Astrocyte of the spinal cord (primary cell): Measurements from ENCODE around the gene TCP10L.
"Not testable (repeated sequence)": the region's sequence is repeated elsewhere in the genome, so short reads cannot be mapped to it uniquely, and the experiment has no call there.

Source experiments
- DNase-seq: peaks from one replicate; pipeline ENCODE4 v3.0.0; 2011; ENCODE audit warnings: low read depth, low spot score
- H3K4me3 ChIP-seq: 2 replicates; pipeline ENCODE4 v1.5.1; 2011; ENCODE audit warnings: low read depth, mild to moderate bottlenecking, low read length, moderate library complexity
- in situ Hi-C: cut with HindIII; loops from 2 replicates; pipeline ENCODE4 v1.10.0; 2017; ENCODE audit warnings: low sequenced_read_pairs
- TF ChIP-seq, protein P1 (sequence below): IDR thresholded peaks from 2 replicates; pipeline ENCODE4 v1.5.1; 2012; ENCODE audit warnings: low read depth, mild to moderate bottlenecking, low read length, inconsistent platforms

The TCP10L gene

DNA sequence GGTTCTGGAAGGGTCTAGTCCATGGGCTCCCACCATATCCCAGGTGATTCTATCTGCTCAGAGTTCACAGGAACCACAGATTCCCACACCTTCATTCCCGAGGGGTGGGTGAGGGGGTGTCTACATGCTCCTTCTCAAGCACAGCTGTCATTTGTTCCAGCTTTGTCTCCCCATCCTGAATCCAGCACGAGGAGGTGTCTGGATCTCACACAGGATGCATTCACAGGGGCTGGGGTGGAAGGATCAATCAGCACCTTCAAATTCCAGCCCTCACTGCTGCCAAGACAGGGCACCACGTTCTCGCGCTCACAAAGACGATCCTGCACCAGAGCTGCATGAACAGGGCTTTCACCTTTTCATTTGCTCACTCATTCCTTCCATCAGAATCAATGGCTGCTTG is 52.7 kb downstream of the TCP10L start:
- no peak for DNase-seq
- no peak overlapping the region for H3K4me3 ChIP-seq
- in situ Hi-C loops, result no loop called here
- TF ChIP-seq, protein P1, sequence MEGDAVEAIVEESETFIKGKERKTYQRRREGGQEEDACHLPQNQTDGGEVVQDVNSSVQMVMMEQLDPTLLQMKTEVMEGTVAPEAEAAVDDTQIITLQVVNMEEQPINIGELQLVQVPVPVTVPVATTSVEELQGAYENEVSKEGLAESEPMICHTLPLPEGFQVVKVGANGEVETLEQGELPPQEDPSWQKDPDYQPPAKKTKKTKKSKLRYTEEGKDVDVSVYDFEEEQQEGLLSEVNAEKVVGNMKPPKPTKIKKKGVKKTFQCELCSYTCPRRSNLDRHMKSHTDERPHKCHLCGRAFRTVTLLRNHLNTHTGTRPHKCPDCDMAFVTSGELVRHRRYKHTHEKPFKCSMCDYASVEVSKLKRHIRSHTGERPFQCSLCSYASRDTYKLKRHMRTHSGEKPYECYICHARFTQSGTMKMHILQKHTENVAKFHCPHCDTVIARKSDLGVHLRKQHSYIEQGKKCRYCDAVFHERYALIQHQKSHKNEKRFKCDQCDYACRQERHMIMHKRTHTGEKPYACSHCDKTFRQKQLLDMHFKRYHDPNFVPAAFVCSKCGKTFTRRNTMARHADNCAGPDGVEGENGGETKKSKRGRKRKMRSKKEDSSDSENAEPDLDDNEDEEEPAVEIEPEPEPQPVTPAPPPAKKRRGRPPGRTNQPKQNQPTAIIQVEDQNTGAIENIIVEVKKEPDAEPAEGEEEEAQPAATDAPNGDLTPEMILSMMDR, result no peak

DNA sequence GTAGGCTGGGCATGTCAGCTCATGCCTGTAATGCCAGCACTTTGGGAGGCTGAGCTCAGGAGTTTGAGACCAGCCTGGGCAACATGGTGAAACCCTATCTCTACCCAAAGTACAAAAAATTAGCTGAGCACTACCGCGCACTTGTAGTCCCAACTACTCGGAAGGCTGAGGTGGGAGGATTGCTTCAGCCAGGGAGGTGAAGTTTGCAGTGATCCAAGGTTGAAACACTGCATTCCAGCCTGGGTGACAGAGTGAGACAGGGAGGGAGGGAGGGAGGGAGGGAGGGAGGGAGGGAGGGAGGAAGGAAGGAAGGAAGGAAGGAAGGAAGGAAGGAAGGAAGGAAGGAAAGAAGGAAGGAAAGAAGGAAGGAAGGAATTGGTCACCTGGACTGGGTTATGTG is 53.8 kb downstream of the TCP10L start:
- in situ Hi-C loops, H3K4me3 ChIP-seq: not testable (repeated sequence)

DNA sequence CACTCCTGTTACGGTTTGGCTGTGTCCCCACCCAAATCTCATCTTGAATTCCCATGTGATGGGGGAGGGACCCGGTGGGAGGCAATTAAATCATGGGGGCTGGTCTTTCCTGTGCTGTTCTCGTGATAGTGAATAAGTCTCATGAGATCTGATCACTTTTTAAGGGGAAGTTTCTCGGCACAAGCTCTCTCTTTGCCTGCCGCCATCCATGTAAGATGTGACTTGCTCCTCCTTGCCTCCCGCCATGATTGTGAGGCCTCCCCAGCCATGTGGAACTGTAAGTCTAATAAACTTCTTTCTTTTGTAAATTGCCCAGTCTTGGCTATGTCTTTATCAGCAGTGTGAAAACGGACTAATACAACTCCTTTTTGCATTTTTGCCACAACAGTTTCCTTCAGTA is 54.5 kb downstream of the TCP10L start:
- DNase-seq, H3K4me3 ChIP-seq, in situ Hi-C loops: not testable (repeated sequence)

More for the DNA sequence above, 53.8 kb downstream of the TCP10L start:
- not testable (repeated sequence) for DNase-seq

DNA sequence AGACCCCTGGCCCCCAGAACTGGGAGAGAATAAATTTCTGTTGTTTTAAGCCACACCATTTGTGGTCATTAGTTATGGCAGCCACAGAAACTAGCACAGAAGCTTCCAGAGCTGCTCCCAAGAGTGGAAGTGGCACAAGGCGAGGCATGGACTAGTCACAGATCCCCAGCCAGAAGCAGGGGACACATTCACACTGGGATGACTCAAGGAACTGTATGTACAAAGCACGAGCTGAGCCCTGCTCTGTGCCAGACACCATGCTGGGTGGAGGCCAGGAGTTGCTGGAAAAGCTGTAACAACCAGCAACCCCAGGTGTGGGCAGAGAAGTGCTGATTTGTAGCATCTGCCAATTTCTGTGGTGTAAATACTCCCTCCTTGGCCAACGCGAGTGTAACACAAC is 55.6 kb downstream of the TCP10L start:
- no peak overlapping the region for H3K4me3 ChIP-seq
- TF ChIP-seq, protein P1, result no peak
- in situ Hi-C loops, result no loop called here
- no peak for DNase-seq

DNA sequence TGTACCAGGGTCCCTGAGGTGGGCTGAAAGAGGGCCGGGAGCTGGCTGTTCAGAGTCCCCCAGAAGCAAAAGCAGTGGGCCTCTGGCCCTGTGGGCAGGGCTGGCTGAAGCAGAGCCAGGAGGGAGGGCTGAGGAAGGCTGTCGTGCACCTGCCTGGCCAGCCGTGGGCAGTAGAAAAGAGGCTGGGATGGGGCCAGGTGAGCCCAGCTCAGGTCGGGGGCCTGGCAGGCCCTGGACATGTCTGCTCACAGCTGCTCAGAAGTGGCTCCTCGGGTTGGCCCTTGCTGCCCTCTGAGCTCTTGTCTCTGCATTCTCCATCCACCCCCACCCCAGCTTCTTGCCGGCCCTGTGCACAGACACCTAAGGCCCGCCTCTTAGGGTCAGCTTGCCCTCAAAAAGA is 60.0 kb downstream of the TCP10L start:
- TF ChIP-seq, protein P1, result no peak
- no peak for DNase-seq
- in situ Hi-C loops, result no loop called here
- H3K4me3 ChIP-seq, result no peak overlapping the region

DNA sequence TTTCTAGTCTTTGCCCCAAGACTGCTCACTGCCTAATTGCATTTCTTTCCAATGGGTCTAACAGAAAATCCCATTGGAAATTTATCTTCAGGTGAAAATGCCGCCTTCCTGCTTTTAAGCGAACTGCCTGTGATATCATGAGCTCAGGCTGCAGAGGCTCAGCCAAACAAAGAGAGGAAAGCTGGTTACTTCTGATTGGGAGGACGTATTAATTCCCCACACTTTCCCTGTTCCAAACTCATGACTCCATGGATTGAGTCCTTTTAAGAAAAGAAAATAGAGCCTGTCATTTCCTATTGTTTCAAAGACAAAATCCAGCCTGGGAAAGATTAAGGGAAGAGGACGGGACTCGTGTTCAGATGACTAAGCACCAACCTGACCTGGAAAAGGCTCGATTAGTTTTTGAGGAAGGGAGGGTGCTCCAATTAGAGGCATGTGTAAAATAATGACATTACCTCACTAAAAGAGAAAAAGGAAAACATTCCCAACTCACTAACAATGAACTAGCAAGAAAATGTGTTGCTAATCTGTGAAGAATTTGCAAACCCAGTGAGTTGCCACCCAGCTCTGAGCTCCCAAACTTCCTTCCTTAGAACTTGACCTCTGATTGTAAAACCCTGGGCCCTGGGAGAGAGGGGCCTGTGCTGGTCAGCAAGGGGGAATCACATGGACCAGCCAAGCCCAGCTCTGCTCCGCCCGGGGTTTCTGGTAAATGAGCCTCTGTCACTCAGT is 61.2 kb downstream of the TCP10L start:
- TF ChIP-seq, protein P1, result no peak
- H3K4me3 ChIP-seq, result no peak overlapping the region
- DNase-seq, result peak; percentile 82
- in situ Hi-C loops, result no loop called here
